ENCODE results near the gene MYO1F. TPM values are rescaled to one million over a fixed set of nuclear protein-coding genes. Genes with fewer than 3 reads are reported as not detected.
A peak's percentile ranks its signal among the peaks of the same experiment; 100 is the strongest.
"Not testable (repeated sequence)": the region's sequence is repeated elsewhere in the genome, so short reads cannot be mapped to it uniquely, and the experiment has no call there.

MYO1F gene
- total RNA-seq = 10 to 100 TPM; 20.3 to 61.5 (median 21.7) TPM

GRCh38 chr19:8577247-8577646 lies at the start of gene MYO1F:
Gene MYO1F, minus strand, starts transcription at chr19:8577442. Its CDS starts 133 bp downstream, at chr19:8577309.
- Histone ChIP-seq H3K4me3 (peak within 1 kb of the TSS in 3 of 4 donors; percentile 7 to 49 (median 43)), H3K4me1 (peaks cover 0 to 28% (median 15%) of the 10 kb centered on the region in 4 donors), H3K27me3 (no peaks in the 10 kb centered on the region), H3K9me3 (no peaks in the 10 kb centered on the region), H3K36me3 (no peaks in the 10 kb centered on the region), H3K27ac (peak within 1 kb of the TSS in 1 of 4 donors; percentile 64)
- 0 to 16% methylated on average over 1 to 6 of the region's 7 CpGs for WGBS, 2 donors
- DNase-seq (ENCODE audit: low spot score in 2 of 2) = peak in 1 of 2 donors; percentile 43
- TF ChIP-seq EP300 (IDR thresholded peaks at IDR 0.05) (no peak), POLR2A (IDR thresholded peaks at IDR 0.05) (no peak)
- TF ChIP-seq, protein P1, sequence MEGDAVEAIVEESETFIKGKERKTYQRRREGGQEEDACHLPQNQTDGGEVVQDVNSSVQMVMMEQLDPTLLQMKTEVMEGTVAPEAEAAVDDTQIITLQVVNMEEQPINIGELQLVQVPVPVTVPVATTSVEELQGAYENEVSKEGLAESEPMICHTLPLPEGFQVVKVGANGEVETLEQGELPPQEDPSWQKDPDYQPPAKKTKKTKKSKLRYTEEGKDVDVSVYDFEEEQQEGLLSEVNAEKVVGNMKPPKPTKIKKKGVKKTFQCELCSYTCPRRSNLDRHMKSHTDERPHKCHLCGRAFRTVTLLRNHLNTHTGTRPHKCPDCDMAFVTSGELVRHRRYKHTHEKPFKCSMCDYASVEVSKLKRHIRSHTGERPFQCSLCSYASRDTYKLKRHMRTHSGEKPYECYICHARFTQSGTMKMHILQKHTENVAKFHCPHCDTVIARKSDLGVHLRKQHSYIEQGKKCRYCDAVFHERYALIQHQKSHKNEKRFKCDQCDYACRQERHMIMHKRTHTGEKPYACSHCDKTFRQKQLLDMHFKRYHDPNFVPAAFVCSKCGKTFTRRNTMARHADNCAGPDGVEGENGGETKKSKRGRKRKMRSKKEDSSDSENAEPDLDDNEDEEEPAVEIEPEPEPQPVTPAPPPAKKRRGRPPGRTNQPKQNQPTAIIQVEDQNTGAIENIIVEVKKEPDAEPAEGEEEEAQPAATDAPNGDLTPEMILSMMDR (IDR thresholded peaks at IDR 0.05) = no peak

GRCh38 chr19:8626842-8627241 lies 49.6 kb upstream of the MYO1F start:
- TF ChIP-seq POLR2A (IDR thresholded peaks at IDR 0.05) = no peak
- no peak for TF ChIP-seq EP300 (IDR thresholded peaks at IDR 0.05)
- TF ChIP-seq, protein P1 (IDR thresholded peaks at IDR 0.05) = no peak
- Histone ChIP-seq H3K36me3 (no peaks in the 10 kb centered on the region), H3K27me3 (no peaks in the 10 kb centered on the region), H3K4me1 (peaks cover 0 to 6% (median 0%) of the 10 kb centered on the region in 4 donors), H3K9me3 (peaks cover 0 to 32% (median 0%) of the 10 kb centered on the region in 4 donors), H3K27ac (no peak overlapping the region), H3K4me3 (no peak overlapping the region)
- 58 to 68% methylated on average over 8 of the region's 8 CpGs for WGBS, 2 donors
- DNase-seq (ENCODE audit: low spot score in 2 of 2) = no peak

DNA sequence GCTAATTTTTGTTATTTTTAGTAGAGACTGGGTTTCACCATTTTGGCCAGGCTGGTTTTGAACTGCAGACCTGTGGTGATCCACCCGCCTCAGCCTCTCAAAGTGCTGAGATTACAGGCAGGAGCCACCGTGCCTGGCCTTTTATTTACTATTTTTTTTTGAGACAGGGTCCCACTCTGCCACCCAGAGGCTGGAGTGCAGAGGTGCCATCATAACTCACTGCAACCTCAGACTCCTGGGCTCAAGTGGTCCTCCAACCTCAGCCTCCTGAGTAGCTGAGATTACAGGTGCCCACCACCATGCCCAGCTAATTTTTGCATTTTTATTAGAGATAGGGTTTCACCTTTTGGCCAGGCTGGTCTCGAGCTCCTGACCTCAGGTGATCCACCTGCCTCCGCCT lies 45.6 kb upstream of the MYO1F start:
- 53 to 55% methylated on average over 4 of the region's 4 CpGs for whole genome bisulfite sequencing, 2 donors
- not testable (repeated sequence) for H3K9me3 ChIP-seq; H3K27me3 ChIP-seq; H3K36me3 ChIP-seq; DNase-seq (ENCODE audit: low spot score in 2 of 2); H3K4me1 ChIP-seq; H3K27ac ChIP-seq; H3K4me3 ChIP-seq

- H3K4me3 ChIP-seq = no peak overlapping the region
- no peaks in the 10 kb centered on the region for H3K4me1 ChIP-seq
- 59 to 60% methylated on average over 8 of the region's 8 CpGs for WGBS, 2 donors
- H3K9me3 ChIP-seq = no peaks in the 10 kb centered on the region
- no peaks in the 10 kb centered on the region for H3K27me3 ChIP-seq
- no peak overlapping the region for H3K27ac ChIP-seq
- TF ChIP-seq, protein P1 (IDR thresholded peaks at IDR 0.05) = no peak
- TF ChIP-seq POLR2A (IDR thresholded peaks at IDR 0.05) = no peak
- TF ChIP-seq EP300 (IDR thresholded peaks at IDR 0.05) = no peak
- DNase-seq (ENCODE audit: low spot score in 2 of 2) = no peak
- no peaks in the 10 kb centered on the region for H3K36me3 ChIP-seq
Observed at GRCh38 chr19:8618751-8619150, 41.5 kb upstream of the MYO1F start.

DNA sequence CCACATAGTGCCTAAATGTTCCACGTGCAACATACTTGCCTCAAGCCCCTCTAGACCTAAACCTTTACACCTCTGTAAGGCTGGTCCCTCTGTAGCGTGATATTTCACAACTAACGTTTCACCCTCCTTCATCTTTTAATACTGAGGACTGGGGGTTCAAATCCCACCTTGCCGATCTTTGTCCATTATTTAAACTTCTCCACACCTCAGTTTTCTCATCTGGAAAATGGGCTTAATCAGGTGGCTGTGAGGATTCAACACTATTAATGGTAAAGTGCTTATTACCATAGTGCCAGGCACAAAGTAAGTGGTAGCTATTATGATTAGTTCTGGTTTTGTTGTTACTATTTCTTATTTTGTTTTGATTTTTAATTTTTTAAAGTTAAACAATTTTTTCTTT lies 40.7 kb upstream of the MYO1F start:
- WGBS, 2 donors = 80 to 85% methylated on average over 4 of the region's 4 CpGs
- Histone ChIP-seq H3K27me3 (no peaks in the 10 kb centered on the region), H3K36me3 (no peaks in the 10 kb centered on the region), H3K4me3 (no peak overlapping the region), H3K9me3 (no peaks in the 10 kb centered on the region), H3K27ac (no peak overlapping the region), H3K4me1 (no peaks in the 10 kb centered on the region)
- TF ChIP-seq, protein P1 (IDR thresholded peaks at IDR 0.05) = no peak
- TF ChIP-seq EP300 (IDR thresholded peaks at IDR 0.05) (no peak), POLR2A (IDR thresholded peaks at IDR 0.05) (no peak)
- no peak for DNase-seq (ENCODE audit: low spot score in 2 of 2)

- DNase-seq (ENCODE audit: low spot score in 2 of 2); H3K4me3 ChIP-seq; H3K27me3 ChIP-seq; H3K9me3 ChIP-seq; H3K36me3 ChIP-seq; H3K4me1 ChIP-seq; H3K27ac ChIP-seq: not testable (repeated sequence)
- 70 to 80% methylated on average over 15 of the region's 15 CpGs for WGBS, 2 donors
Observed at GRCh38 chr19:8617325-8617724, 40.1 kb upstream of the MYO1F start.

Data from tibial nerve (tissue), 4 donors.